Measurements from ENCODE around the gene SLC4A1. TPM values are rescaled to one million over a fixed set of nuclear protein-coding genes. Genes with fewer than 3 reads are reported as not detected.

Gene SLC4A1
- total and polyA plus RNA-seq, 2 of the 13 experiments (the other 11 are each of a cell fraction or from before 2014, with no cell fraction given) = not detected

GRCh38 chr17:44279666-44280391, 11.9 kb upstream of the SLC4A1 start (continued):
- TF ChIP-seq ZNF281 (CRISPR knock-in tag; IDR thresholded peaks at IDR 0.05; ENCODE audit: borderline replicate concordance) (peak; percentile 13; the same call in 1 of the 2 replicates), BHLHE40 (IDR thresholded peaks at IDR 0.05; ENCODE audit: low read length) (no peak), PRDM4 (CRISPR knock-in tag; IDR thresholded peaks at IDR 0.05; ENCODE audit: borderline replicate concordance) (no peak), ZNF839 (CRISPR knock-in tag; IDR thresholded peaks at IDR 0.05; ENCODE audit: borderline replicate concordance) (no peak), MAZ (IDR thresholded peaks at IDR 0.05; ENCODE audit: borderline replicate concordance, low read depth, low read length) (peak; percentile 39; the same call in 1 of the 2 replicates), MAZ (CRISPR knock-in tag; IDR thresholded peaks at IDR 0.05; ENCODE audit: low read depth) (no peak), MZF1 (CRISPR knock-in tag; IDR thresholded peaks at IDR 0.05; ENCODE audit: borderline replicate concordance) (0 out of 2 replicates have a peak, but pooled peaks have one; percentile 62), MYPOP (CRISPR knock-in tag; IDR thresholded peaks at IDR 0.05) (no peak), PRDM15 (CRISPR knock-in tag; IDR thresholded peaks at IDR 0.05) (no peak), FOXP4 (CRISPR knock-in tag; IDR thresholded peaks at IDR 0.05) (peak; percentile 61), ZFP41 (CRISPR knock-in tag; IDR thresholded peaks at IDR 0.05; ENCODE audit: borderline replicate concordance) (no peak), IRF1 (CRISPR knock-in tag; IDR thresholded peaks at IDR 0.05; ENCODE audit: low read depth) (no peak), SKI (IDR thresholded peaks at IDR 0.05; ENCODE audit: partially characterized antibody) (peak; percentile 96), MXI1 (IDR thresholded peaks at IDR 0.05; ENCODE audit: borderline replicate concordance, low read depth, low read length) (no peak; the same call in 2 of the 3 replicates)
